Choroid plexus epithelial cell (primary cell): Measurements from ENCODE around the gene COMMD3.

Experiments
- DNase-seq: peaks from one replicate; pipeline ENCODE4 v3.0.0-alpha.2; 2010; ENCODE audit warnings: low read depth
- H3K4me3 ChIP-seq: 2 replicates; pipeline ENCODE4 v1.5.1; 2011; ENCODE audit warnings: low read depth, mild to moderate bottlenecking, control low read depth, low read length, moderate library complexity
- CTCF ChIP-seq: conservative IDR thresholded peaks from 2 replicates; pipeline ENCODE4 v1.5.1; 2011; ENCODE audit warnings: low read depth, mild to moderate bottlenecking, control low read depth, inconsistent platforms, low read length, moderate library complexity

COMMD3 gene

GRCh38 chr10:22338931-22339330, 22.7 kb downstream of the COMMD3 start:
- no peak for TF ChIP-seq CTCF
- no peak for DNase-seq
- H3K4me3 ChIP-seq, result no peak overlapping the region

GRCh38 chr10:22339761-22340328, 23.7 kb downstream of the COMMD3 start:
- H3K4me3 ChIP-seq, result peak overlapping the region; percentile 78
- TF ChIP-seq CTCF, result no peak
- no peak for DNase-seq

GRCh38 chr10:22340329-22341189, 24.4 kb downstream of the COMMD3 start:
- DNase-seq, result peak; percentile 84
- no peak for TF ChIP-seq CTCF
- peak overlapping the region; percentile 78 for H3K4me3 ChIP-seq

GRCh38 chr10:22341190-22341925, 25.2 kb downstream of the COMMD3 start:
- peak; percentile 26 for DNase-seq
- no peak for TF ChIP-seq CTCF
- peak overlapping the region; percentile 78 for H3K4me3 ChIP-seq

- TF ChIP-seq CTCF, result no peak
- no peak for DNase-seq
- H3K4me3 ChIP-seq, result no peak overlapping the region
Measured at GRCh38 chr10:22341926-22342196, 25.7 kb downstream of the COMMD3 start.

GRCh38 chr10:22342421-22342820, 26.2 kb downstream of the COMMD3 start:
- no peak overlapping the region for H3K4me3 ChIP-seq
- DNase-seq, result no peak
- TF ChIP-seq CTCF, result no peak
